HepG2 (cell line): Measurements from ENCODE around the gene TMEM238. TPM values are rescaled to one million over a fixed set of nuclear protein-coding genes. Genes with fewer than 3 reads are reported as not detected.
A peak's percentile ranks its signal among the peaks of the same experiment; 100 is the strongest.

Experiments
- GRHL1 ChIP-seq: sonication (generic); formaldehyde crosslinking; conservative IDR thresholded peaks from 2 replicates; pipeline ENCODE4 v1.8.0; 2022; ENCODE audit warnings: missing genetic modification reagents
- HMGA1 ChIP-seq: sonication (generic); formaldehyde crosslinking; conservative IDR thresholded peaks from 2 replicates; pipeline ENCODE4 v1.4.0; 2020; ENCODE audit warnings: missing genetic modification reagents
- HNRNPLL ChIP-seq: fragments of 200-400 bp; formaldehyde crosslinking; IDR thresholded peaks from 2 replicates; pipeline ENCODE4 v1.6.1; 2017; ENCODE audit warnings: mild to moderate bottlenecking, low read depth, low read length; ENCODE audit not compliant: poor library complexity, severe bottlenecking
- MEF2D ChIP-seq: sonication (generic); formaldehyde crosslinking; IDR thresholded peaks from 2 replicates; pipeline ENCODE4 v1.5.1; 2020; ENCODE audit warnings: mild to moderate bottlenecking, missing genetic modification reagents
- MTF1 ChIP-seq: sonication (generic); formaldehyde crosslinking; IDR thresholded peaks from 2 replicates; pipeline ENCODE4 v1.5.0; 2020; ENCODE audit warnings: missing genetic modification reagents
- MYNN ChIP-seq: sonication (generic); formaldehyde crosslinking; IDR thresholded peaks from 2 replicates; pipeline ENCODE4 v1.4.0; 2020; ENCODE audit warnings: mild to moderate bottlenecking, low read depth, missing genetic modification reagents
- RBFOX2 ChIP-seq: fragments of 200-400 bp; formaldehyde crosslinking; IDR thresholded peaks from 2 replicates; pipeline ENCODE4 v1.6.1; 2017; ENCODE audit warnings: low read depth, mild to moderate bottlenecking, low read length
- SIX4 ChIP-seq: sonication (generic); formaldehyde crosslinking; IDR thresholded peaks from 2 replicates; pipeline ENCODE4 v1.4.0; 2020; ENCODE audit warnings: missing genetic modification reagents
- SOX13 ChIP-seq, 3 experiments: fragments of 450-650 bp in 1 of 3; sonication (generic) in 1 of 3; formaldehyde crosslinking in 1 of 3; IDR thresholded peaks in 2 of 3; conservative IDR thresholded peaks in 1 of 3; 2 replicates each; pipeline versions ENCODE4 v1.5.0 to v1.6.1; 2016 to 2020; ENCODE audit warnings: antibody characterized with exemption in 1 of 3, mild to moderate bottlenecking in 1 of 3, missing compliant biosample characterization in 1 of 3, missing genetic modification reagents in 1 of 3, moderate library complexity in 1 of 3
- SP5 ChIP-seq: IDR thresholded peaks from 2 replicates; pipeline ENCODE4 v1.6.1; 2016; ENCODE audit warnings: low read depth, borderline replicate concordance
- TMF1 ChIP-seq: sonication (generic); formaldehyde crosslinking; IDR thresholded peaks from 2 replicates; pipeline ENCODE4 v1.8.1; 2022; ENCODE audit warnings: low read depth, missing genetic modification reagents
- WIZ ChIP-seq: sonication (generic); formaldehyde crosslinking; IDR thresholded peaks from 2 replicates; pipeline ENCODE4 v1.5.1; 2020; ENCODE audit warnings: mild to moderate bottlenecking, missing genetic modification reagents
- YEATS2 ChIP-seq: sonication (generic); formaldehyde crosslinking; IDR thresholded peaks from 2 replicates; pipeline ENCODE4 v1.4.0; 2020; ENCODE audit warnings: missing genetic modification reagents, borderline replicate concordance
- ZBTB10 ChIP-seq: sonication (generic); formaldehyde crosslinking; IDR thresholded peaks from 2 replicates; pipeline ENCODE4 v1.4.0; 2020; ENCODE audit warnings: missing genetic modification reagents, borderline replicate concordance
- ZBTB21 ChIP-seq: sonication (generic); formaldehyde crosslinking; IDR thresholded peaks from 2 replicates; pipeline ENCODE4 v1.4.0; 2020; ENCODE audit warnings: missing genetic modification reagents
- ZBTB38 ChIP-seq: sonication (generic); formaldehyde crosslinking; IDR thresholded peaks from 2 replicates; pipeline ENCODE4 v1.5.1; 2020; ENCODE audit warnings: mild to moderate bottlenecking, missing genetic modification reagents
- ZBTB7B ChIP-seq: sonication (generic); formaldehyde crosslinking; IDR thresholded peaks from 2 replicates; pipeline ENCODE4 v1.4.0; 2020; ENCODE audit warnings: missing genetic modification reagents
- ZMYM2 ChIP-seq: sonication (generic); formaldehyde crosslinking; IDR thresholded peaks from 2 replicates; pipeline ENCODE4 v1.8.0; 2022; ENCODE audit warnings: mild to moderate bottlenecking, missing genetic modification reagents
- ZNF557 ChIP-seq: sonication (generic); formaldehyde crosslinking; IDR thresholded peaks from 2 replicates; pipeline ENCODE4 v1.4.0; 2020; ENCODE audit warnings: missing genetic modification reagents
- ZNF616 ChIP-seq: sonication (generic); formaldehyde crosslinking; IDR thresholded peaks from 2 replicates; pipeline ENCODE4 v1.5.0; 2020; ENCODE audit warnings: low read depth, mild to moderate bottlenecking, missing genetic modification reagents
- ZNF746 ChIP-seq: sonication (generic); formaldehyde crosslinking; IDR thresholded peaks from 2 replicates; pipeline ENCODE4 v1.8.0; 2022; ENCODE audit warnings: mild to moderate bottlenecking, missing genetic modification reagents
- ZNF770 ChIP-seq: sonication (generic); formaldehyde crosslinking; IDR thresholded peaks from 2 replicates; pipeline ENCODE4 v1.5.0; 2020; ENCODE audit warnings: mild to moderate bottlenecking, missing genetic modification reagents
- ZSCAN25 ChIP-seq: sonication (generic); formaldehyde crosslinking; IDR thresholded peaks from 2 replicates; pipeline ENCODE4 v1.8.0; 2022; ENCODE audit warnings: mild to moderate bottlenecking, missing genetic modification reagents
- polyA plus RNA-seq, 8 experiments: library from polyadenylated mRNA; depleted of rRNA in 3 of 8; stranded (reverse) in 7 of 8; unstranded in 1 of 8; fragments of >200 nt; fragmentation: Illumina TruSeq in 4 of 8; extraction: Trizol in 4 of 8; gene quantifications; 2 replicates each; pipeline versions ENCODE4 v1.2.1 to v1.2.3, GENCODE V29; 2011 to 2016; ENCODE audit warnings: low read depth in 4 of 8, missing spikeins in 1 of 8, mixed read lengths in 1 of 8; ENCODE audit not compliant: insufficient read depth in 1 of 8
- total RNA-seq, 5 experiments: library from RNA; depleted of rRNA; stranded (reverse); fragments of >200 nt; fragmentation: Illumina TruSeq; extraction: Trizol; gene quantifications; 2 replicates each; pipeline ENCODE4 v1.2.3, GENCODE V29; 2016; ENCODE audit warnings: low read depth in 1 of 5

Gene TMEM238
- total and polyA plus RNA-seq, 2 of the 13 experiments (the other 11 are each of a cell fraction or from before 2014, with no cell fraction given): not detected

- no peak for TF ChIP-seq MEF2D (CRISPR knock-in tag)
- no peak for TF ChIP-seq ZSCAN25 (CRISPR knock-in tag)
- TF ChIP-seq HMGA1 (CRISPR knock-in tag): no peak
- TF ChIP-seq ZNF770 (CRISPR knock-in tag): no peak
- TF ChIP-seq GRHL1 (CRISPR knock-in tag): no peak
- TF ChIP-seq YEATS2: no peak
- no peak for TF ChIP-seq ZBTB10 (CRISPR knock-in tag)
- TF ChIP-seq SIX4: no peak
- TF ChIP-seq ZBTB38 (CRISPR knock-in tag): peak; percentile 51; the same call in 1 of the 2 replicates
- TF ChIP-seq ZBTB21 (CRISPR knock-in tag): no peak
- no peak for TF ChIP-seq ZBTB7B (CRISPR knock-in tag)
- TF ChIP-seq ZNF557 (CRISPR knock-in tag): no peak
- no peak for TF ChIP-seq ZNF616 (CRISPR knock-in tag)
- TF ChIP-seq ZNF746 (CRISPR knock-in tag): 0 out of 2 replicates have a peak, but pooled peaks have one; percentile 13
- TF ChIP-seq SP5 (CRISPR knock-in tag): no peak
- no peak for TF ChIP-seq MTF1 (CRISPR knock-in tag)
- no peak for TF ChIP-seq RBFOX2
- TF ChIP-seq MYNN (CRISPR knock-in tag): no peak
- no peak for TF ChIP-seq TMF1 (CRISPR knock-in tag)
- TF ChIP-seq HNRNPLL: no peak
- TF ChIP-seq ZMYM2: no peak
- TF ChIP-seq SOX13 (IDR thresholded peaks at IDR 0.05): no peak
- no peak for TF ChIP-seq SOX13 (CRISPR knock-in tag; conservative IDR thresholded peaks at IDR 0.05 in 1 of 2, IDR thresholded peaks at IDR 0.05 in 1 of 2)
- TF ChIP-seq WIZ (CRISPR knock-in tag): no peak
Observed at GRCh38 chr19:55384920-55385723, 1.0 kb upstream of the TMEM238 start (continued).
